ENCODE measurements around the gene HOXC5.

- TF ChIP-seq CTCF (conservative IDR thresholded peaks at IDR 0.05): no peak
- TF ChIP-seq EZH2 (IDR thresholded peaks at IDR 0.05; ENCODE audit: low read depth): no peak
Measured at GRCh38 chr12:53994009-53994263, 38.9 kb upstream of the HOXC5 start.
